Activated gamma-delta T cell treated with Interleukin-2 at 50 U/mL for 16 hours (primary cell): ENCODE data around the gene XYLT2.
"Not testable (repeated sequence)": the region's sequence is repeated elsewhere in the genome, so short reads cannot be mapped to it uniquely, and the experiment has no call there.

ENCODE experiments used
- DNase-seq: peaks from one replicate; pipeline ENCODE4 v3.0.0-alpha.2; 2020

Gene XYLT2

DNA sequence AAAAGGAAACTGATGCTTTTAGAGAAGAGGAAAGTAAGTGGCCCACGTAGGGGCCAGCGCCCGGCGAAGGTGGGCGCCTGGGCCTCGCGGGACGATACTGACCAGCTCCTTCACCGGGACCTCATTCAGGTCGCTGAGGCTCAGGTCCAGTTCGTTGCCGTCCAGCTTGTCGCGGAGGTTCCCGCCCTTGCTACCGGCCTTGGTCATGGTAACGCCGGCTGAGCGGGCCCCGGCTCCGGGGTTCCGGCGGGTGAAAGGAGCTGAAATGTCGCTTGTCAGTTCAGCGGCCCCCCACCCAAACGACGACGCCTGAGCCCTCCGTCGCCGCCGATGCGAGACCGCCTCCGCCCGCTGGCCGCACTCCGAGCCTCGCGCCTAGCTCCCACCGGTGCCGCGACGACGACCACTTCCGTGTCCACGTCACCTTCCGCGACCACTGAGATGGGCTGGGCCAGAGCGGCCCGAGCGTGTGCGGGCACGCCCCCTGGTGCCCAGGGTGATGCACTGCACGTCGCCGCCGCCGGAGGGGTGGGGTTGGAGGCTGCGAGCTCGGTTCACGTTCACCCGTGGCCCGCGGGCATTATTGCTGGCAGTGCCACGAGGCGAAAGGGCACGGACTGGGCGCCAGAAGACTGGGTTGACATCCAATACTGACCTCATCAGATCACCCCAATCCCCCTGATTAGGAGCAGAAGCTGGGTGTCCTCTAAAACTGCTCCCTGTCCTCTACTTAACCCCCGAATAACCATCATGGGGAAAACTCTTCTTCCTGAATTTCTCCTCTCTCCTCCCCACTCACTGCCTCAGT, 51.4 kb downstream of the XYLT2 start, which contains the start of gene LRRC59:
Gene LRRC59 (minus strand): TSS at position 413 of the 808 bp plus-strand sequence. CDS start 206 bp downstream, at position 207.
- DNase-seq = peak; percentile 94

DNA sequence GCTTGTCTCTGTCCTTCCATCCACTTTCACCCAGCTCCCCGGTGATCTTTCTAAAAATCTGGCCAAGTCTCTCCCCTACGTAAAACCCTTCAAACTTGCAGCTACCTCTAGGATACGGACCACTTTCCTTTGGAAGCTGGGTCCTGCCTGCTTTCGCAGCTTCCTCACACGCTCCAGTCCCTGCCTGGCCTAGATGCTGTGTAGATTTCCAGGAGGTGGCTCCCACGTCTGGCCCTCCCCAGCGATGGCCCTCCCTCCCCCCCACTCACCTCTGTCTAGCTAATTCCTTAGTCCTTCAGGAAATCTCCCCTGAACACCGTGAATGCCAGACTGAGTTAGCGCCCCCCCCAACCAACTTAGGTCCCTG, 52.0 kb downstream of the XYLT2 start:
- no peak for DNase-seq

DNA sequence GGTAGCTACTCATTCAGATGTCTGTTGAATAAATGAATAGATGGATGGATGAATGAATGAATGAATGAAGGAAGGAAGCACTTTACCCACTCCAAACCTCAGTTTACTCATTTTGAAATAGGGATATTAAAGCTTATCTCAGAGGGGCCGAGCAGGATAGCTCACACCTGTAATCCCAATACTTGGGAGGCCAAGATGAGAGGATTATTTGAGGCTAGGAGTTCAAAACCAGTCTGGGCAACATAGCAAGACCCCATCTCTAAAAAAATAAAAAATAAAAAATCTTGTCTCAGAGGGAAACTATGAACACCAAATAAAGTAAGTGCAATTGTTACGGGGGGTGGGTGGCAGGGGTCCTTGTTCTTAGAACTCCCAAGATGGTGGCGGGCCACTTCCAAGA, 52.7 kb downstream of the XYLT2 start:
- not testable (repeated sequence) for DNase-seq

DNA sequence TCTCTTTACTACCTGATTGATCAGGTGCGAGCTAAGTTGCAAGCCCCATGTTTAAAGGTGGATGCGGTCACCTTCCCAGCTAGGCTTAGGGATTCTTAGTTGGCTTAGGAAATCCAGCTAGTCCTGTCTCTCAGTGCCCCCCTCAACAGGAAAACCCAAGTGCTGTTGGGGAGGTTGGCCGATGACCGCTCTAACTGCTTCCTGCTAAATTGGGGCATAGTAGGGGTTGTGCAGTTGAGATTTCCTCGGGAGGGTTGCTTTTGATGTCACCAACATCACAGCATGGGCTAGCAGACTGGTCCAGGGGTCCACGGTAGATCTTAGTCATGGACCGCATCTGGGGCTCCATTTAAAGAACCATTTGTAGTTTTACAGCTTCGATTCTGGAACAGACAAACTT, 53.7 kb downstream of the XYLT2 start:
- not testable (repeated sequence) for DNase-seq

DNA sequence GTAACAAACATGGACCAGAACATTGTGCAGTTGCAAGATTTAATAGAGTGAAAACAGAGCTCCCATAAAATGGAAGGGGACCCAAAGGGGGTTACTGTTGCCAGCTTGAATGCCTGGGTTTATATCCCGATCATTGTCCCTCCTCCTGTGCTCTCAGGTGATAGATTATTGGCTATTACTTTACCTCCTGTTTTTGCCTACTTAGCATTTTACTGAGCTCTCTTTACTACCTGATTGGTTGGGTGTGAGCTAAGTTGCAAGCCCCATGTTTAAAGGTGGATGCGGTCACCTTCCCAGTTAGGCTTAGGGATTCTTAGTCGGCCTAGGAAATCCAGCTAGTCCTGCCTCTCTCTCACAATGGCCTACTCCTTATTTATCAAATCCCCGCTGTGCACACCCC, 59.4 kb downstream of the XYLT2 start:
- DNase-seq = not testable (repeated sequence)

DNA sequence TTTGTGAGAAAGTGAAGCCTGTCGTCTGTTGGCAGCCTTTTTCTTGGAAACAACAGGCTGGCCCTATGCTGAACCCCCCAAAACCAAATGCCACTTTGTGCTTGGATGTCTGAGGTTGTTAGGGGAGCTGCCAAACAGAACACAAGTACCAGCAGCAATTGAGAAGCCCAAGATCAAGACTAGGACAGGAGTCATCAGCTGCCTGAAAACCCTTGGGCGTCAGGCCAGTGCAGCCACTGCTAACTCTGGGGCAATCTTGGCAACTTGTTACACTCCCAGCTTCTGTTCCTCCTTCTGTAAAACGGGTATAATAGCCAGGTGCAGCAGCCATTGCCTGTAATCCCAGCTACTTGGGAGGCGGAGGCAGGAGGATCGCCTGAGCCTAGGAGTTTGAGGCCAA, 60.7 kb downstream of the XYLT2 start:
- no peak for DNase-seq

DNA sequence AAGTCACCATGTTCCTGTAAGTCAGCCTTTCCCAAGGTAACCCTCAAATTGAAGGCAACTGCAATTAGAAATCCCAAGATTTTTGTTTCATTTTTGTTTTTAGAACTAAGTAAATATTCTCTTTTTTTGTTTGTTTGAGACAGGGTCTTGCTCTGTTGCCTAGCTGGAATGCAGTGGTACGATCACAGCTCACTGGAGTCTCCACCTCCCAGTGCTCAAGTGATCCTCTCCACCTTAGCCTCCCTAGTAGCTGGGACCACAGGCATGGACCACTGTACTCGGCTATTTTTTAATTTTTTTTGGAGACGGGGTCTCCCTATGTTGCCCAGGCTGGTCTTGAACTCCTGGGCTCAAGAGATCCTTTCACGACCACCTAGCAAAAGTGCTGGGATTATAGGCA, 62.0 kb downstream of the XYLT2 start:
- no peak for DNase-seq
